Epithelial cell of esophagus (primary cell): ENCODE measurements around the gene PIGU.

Experiments used
- DNase-seq: peaks from one replicate; pipeline ENCODE4 v3.0.0; 2010; ENCODE audit warnings: low read depth
- H3K4me3 ChIP-seq: 2 replicates; pipeline ENCODE4 v1.5.1; 2011; ENCODE audit warnings: mild to moderate bottlenecking, low read length, control low read depth
- CTCF ChIP-seq: IDR thresholded peaks from 2 replicates; pipeline ENCODE4 v1.5.1; 2011; ENCODE audit warnings: low read depth, mild to moderate bottlenecking, low read length, control low read depth, inconsistent platforms; ENCODE audit not compliant: insufficient read depth; ENCODE audit errors: missing control alignments

The PIGU gene

GRCh38 chr20:34532320-34532719 lies 144.6 kb downstream of the PIGU start:
- no peak for TF ChIP-seq CTCF
- DNase-seq = no peak
- no peak overlapping the region for H3K4me3 ChIP-seq

GRCh38 chr20:34531608-34532265 lies 145.2 kb downstream of the PIGU start:
- no peak for DNase-seq
- TF ChIP-seq CTCF = no peak
- no peak overlapping the region for H3K4me3 ChIP-seq

GRCh38 chr20:34530342-34530741 lies 146.6 kb downstream of the PIGU start:
- TF ChIP-seq CTCF = no peak
- no peak for DNase-seq
- no peak overlapping the region for H3K4me3 ChIP-seq

- TF ChIP-seq CTCF = no peak
- no peak overlapping the region for H3K4me3 ChIP-seq
- DNase-seq = no peak
Observed at GRCh38 chr20:34529742-34530141, 147.2 kb downstream of the PIGU start.

GRCh38 chr20:34528921-34529297 lies 148.0 kb downstream of the PIGU start:
- H3K4me3 ChIP-seq = no peak overlapping the region
- TF ChIP-seq CTCF = no peak
- DNase-seq = no peak

- DNase-seq = no peak
- no peak overlapping the region for H3K4me3 ChIP-seq
- no peak for TF ChIP-seq CTCF
Observed at GRCh38 chr20:34527016-34527415, 149.9 kb downstream of the PIGU start.

GRCh38 chr20:34526466-34526865 lies 150.4 kb downstream of the PIGU start:
- DNase-seq = no peak
- H3K4me3 ChIP-seq = no peak overlapping the region
- no peak for TF ChIP-seq CTCF
